Measurements from ENCODE around the gene YBX1.
"Not testable (repeated sequence)": the region's sequence is repeated elsewhere in the genome, so short reads cannot be mapped to it uniquely, and the experiment has no call there.

YBX1 gene

GRCh38 chr1:42689912-42690311, 7.7 kb downstream of the YBX1 start:
- no peak for DNase-seq (ENCODE audit: low read depth)

- DNase-seq (ENCODE audit: low read depth) = no peak
These were observed 8.4 kb downstream of the YBX1 start for GRCh38 chr1:42690477-42691156.

GRCh38 chr1:42691157-42691498, 8.9 kb downstream of the YBX1 start:
- no peak for DNase-seq (ENCODE audit: low read depth)

DNA sequence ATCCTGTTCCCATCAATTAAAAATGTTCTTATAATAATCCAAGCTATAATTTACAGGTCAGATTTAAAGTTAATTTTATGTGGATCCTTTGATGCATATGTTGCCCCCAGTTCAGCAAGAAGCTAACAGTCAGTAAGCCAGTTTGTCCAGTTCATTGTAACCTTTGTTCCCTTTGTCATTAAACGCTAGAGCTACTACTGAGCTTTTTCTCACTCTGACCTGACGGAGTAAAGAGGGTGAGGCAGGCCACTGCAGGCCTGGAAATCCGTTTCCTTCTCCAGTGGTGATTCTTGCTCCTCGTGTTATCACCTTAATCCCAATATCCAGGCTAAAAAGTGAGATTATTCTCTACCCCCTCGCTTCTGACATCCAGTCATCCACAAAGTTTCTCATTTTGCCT, 10.2 kb downstream of the YBX1 start:
- DNase-seq (ENCODE audit: low read depth) = no peak

DNA sequence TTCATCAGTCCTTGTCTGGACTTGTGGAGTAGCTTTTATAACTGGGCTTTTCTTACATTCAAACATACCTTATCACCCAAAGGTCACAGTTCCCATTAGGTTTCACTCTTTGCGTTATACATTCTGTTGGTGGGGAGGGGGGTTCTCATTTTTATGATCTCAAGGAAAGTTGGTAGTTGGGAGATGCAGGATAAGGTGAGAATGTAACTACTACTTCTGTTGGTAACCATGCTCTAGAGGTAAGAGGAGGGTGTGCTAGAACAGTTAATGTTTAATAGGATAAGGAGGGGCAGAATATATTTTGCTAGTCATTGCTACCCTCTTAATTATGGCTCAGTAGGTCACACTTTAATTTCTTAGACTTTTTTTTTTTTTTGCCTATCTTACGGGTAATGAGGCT, 10.7 kb downstream of the YBX1 start:
- no peak for DNase-seq (ENCODE audit: low read depth)

GRCh38 chr1:42698081-42698813, 16.0 kb downstream of the YBX1 start:
- DNase-seq (ENCODE audit: low read depth) = no peak

DNA sequence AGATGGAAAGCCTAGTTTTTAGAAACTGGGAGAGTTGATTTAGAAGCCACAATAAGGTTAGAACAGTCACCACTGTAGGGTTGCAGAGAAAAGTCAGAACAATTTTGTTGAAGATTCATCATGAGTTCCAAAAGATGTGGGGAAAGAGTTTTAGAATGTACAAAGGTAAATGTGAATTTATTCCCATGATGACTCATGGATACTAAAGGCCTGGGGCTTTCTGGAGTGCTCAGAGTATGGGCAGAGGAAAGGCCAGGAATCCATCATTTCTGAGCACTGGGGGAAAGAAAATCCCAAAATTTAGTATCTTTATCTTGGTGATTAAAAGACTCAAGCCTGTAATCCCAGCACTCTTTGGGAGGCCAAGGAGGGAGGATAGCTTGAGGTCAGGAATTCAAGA, 17.8 kb downstream of the YBX1 start:
- DNase-seq (ENCODE audit: low read depth) = no peak

DNA sequence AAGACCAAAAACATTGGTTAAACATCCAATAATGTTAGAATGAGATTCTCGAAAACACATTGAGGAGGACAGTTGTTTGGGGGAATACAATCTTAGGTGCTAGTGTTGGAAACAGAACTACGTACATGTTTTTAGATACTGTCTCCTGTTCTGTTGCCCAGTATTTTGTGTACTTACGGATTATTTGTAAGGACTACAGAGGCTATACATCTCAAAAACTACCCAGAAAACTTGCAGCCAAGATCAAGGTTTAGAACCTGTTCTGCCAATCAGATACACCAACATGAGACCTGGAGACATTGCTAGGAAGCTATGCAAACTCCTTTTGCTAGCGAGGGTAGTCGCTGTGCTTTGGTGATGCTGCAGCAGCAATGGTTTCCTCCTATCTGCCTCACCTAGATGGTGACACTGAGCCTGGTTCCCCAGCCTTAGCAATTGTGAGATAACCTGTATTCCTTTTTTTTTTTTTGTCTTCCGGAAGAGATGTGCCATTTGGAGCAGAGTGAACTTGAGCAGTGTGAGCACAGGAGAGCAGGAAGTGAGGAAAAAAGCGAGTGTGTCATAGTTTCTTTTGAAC, 21.8 kb downstream of the YBX1 start:
- no peak for DNase-seq (ENCODE audit: low read depth)

- DNase-seq (ENCODE audit: low read depth) = not testable (repeated sequence)
These were observed 30.6 kb downstream of the YBX1 start for GRCh38 chr1:42712808-42713207.

GRCh38 chr1:42713293-42713692, 31.1 kb downstream of the YBX1 start:
- DNase-seq (ENCODE audit: low read depth) = no peak

GRCh38 chr1:42714441-42714840, 32.2 kb downstream of the YBX1 start:
- DNase-seq (ENCODE audit: low read depth) = not testable (repeated sequence)

DNA sequence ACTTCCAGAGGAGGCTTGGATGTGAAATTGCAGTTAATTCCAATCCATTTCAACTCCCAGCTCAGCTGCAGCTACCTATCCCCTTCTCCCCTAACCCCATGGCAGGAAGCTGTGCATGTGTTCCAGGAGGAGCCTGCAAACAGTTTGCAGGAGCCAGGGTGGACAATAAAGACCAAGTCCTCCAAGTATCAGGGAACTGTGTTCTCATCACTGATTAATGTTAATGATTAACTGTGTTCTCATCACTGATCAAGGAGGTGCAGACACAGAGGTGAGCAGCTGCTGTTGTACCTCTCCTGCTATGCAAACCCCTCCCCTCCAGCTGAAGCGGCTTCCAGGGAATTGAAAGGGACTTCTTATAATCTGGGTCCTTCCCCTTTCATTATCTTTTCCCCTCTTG, 38.6 kb downstream of the YBX1 start:
- no peak for DNase-seq (ENCODE audit: low read depth)

GRCh38 chr1:42721926-42722325, 39.7 kb downstream of the YBX1 start:
- DNase-seq (ENCODE audit: low read depth) = no peak

- DNase-seq (ENCODE audit: low read depth) = not testable (repeated sequence)
These were observed 40.2 kb downstream of the YBX1 start for GRCh38 chr1:42722403-42722802.

- no peak for DNase-seq (ENCODE audit: low read depth)
These were observed 41.3 kb downstream of the YBX1 start for GRCh38 chr1:42723511-42723910.

GRCh38 chr1:42725820-42726219, 43.6 kb downstream of the YBX1 start:
- DNase-seq (ENCODE audit: low read depth) = not testable (repeated sequence)

DNA sequence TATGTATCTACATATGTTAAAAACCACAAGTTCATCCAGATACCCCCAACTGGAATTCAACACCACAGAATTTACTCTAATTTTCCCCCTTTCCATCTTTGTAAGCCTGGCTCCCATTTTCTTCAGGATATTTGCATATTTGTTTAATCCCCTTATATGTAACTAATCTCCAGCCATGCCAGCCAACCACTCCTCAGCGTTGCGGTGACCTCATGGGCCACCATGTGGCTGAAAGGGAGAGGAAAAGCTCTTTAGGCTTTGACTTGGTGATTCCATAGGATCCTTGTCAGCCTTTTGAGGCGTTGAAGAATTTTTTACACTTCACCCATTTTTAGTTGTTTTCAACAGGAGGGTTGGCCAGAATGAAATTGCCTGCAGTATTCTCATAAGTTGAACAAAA, 47.8 kb downstream of the YBX1 start:
- no peak for DNase-seq (ENCODE audit: low read depth)

DNA sequence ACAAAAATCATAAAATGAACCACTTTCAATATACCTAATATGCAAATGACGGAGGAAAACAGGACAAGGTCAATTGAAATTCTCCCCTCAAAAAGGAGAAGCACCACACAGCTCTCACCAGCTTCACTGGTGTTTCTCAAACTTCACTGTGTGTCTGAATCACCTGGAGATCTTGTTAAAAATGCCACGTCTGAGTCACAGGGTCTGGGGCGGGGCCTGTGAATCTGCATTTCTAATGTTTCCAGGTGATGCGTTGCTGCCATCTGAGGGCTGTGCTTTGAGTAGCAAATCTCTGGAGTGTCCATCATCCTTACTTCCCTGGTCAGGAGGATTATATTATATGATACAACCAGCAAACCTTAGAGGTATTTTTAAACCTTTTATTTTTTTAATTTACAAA, 48.8 kb downstream of the YBX1 start:
- DNase-seq (ENCODE audit: low read depth) = no peak

- DNase-seq (ENCODE audit: low read depth) = no peak
These were observed 49.4 kb downstream of the YBX1 start for GRCh38 chr1:42731585-42731984.

DNA sequence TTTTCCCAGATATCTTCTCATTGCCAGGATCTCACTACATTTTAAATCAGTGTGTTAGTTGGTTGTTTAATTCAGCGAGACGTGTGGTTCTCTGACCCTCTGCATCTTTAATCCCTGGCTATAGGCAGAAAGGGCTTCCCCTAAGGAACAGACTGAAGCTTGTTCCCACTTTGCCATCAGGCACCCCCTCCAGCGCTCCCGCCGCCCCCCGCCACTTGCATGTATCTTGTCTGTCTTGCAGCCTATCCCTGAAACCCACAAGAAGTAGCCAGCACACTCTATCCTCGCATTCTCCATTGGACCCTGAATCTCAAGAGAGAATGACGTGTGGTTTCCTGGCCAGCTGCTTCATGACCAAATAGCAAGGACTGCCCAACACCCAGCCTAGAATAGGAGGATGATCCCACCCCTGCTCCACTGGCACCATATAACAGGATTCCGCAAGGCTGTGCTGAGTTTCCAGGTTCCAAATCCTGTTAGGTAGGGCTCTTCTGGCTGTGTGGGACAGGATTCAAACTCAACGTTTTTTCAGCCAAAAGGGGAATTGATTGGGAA, 50.0 kb downstream of the YBX1 start:
- no peak for DNase-seq (ENCODE audit: low read depth)

DNA sequence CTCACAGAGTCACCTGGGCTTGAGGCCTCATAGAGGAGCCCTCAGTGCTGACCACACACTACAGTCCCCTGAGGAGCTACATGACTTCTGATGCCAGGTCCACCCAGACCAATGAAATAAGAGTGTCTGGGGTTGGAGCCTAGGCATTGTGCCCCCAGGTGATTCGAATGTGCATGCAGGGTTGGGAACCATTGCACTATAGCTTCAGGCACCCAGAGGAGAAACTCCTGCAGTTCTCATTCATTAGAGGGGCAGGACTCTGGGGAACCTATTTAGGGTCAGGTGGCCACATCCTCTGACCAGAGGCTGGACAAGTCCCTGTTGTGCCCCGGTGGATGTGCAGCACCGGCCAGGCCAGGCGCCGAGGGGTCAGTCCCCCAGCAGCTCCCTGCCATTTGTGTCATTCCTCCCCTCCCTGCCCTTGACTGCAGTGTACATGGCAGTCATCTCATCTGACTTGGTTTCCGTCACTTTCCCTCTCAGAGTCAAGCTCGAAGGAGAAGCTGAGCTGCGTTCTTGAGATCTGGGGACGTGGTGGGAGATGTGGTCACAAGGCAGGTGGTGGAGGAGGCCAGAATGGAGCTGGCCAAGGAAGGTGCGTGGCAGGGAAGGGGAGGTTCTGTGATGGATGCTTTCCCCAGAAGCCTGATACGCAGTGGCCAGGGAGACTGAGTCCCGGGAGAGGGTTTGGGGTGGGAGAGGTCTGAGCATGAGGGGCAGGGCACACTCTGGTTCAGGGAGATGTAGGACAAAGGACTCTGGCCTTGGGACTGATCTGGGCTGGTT, 51.4 kb downstream of the YBX1 start:
- DNase-seq (ENCODE audit: low read depth) = no peak

Measured in activated T-helper 1 cell treated with Interleukin-2 at 50 U/mL for 16 hours (primary cell).